ELF-1 (cell line): Measurements from ENCODE around the gene ZDHHC7.

Experiments used
- DNase-seq: peaks from one replicate; pipeline ENCODE4 v3.0.0-alpha.2; 2016; ENCODE audit warnings: low read depth, low spot score

ZDHHC7 gene

DNA sequence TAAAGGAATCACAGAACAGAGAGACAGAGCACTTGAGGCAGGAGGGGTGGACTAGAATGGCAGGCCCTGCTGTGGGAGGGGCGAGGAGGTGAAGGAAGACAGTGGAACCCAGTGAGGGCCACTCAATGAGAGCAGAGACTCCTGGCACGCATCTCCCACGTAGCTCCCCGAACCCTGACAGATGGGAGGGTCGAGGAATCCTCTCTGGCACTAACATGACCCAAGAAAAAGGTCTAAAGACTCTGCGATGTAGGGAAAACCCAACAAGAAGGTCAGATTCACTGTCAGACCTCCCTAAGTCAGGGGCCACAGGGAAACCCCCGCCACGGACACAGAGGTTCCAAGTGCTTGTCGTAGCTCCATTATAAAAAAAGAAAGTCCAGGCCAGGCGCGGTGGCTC lies 15.0 kb downstream of the ZDHHC7 start:
- no peak for DNase-seq

DNA sequence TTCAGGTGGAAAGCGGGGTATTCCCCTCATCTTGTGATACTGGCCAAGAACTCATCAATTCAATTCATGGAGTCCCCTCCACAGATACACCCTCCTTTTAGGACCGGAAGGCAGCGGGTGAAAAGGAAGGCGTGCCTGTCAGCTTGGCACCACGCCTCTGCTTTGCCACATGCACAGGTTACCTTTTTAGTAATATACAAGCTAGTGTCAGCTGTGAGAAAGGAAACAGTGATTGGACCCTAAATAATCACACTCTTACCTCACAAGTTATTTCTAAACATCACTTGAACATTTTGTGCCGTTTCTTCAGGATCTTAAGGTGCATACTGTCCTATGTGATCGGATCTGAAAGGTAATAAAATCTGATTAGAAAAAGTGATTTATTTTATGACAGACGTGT lies 15.7 kb downstream of the ZDHHC7 start:
- DNase-seq, result no peak

DNA sequence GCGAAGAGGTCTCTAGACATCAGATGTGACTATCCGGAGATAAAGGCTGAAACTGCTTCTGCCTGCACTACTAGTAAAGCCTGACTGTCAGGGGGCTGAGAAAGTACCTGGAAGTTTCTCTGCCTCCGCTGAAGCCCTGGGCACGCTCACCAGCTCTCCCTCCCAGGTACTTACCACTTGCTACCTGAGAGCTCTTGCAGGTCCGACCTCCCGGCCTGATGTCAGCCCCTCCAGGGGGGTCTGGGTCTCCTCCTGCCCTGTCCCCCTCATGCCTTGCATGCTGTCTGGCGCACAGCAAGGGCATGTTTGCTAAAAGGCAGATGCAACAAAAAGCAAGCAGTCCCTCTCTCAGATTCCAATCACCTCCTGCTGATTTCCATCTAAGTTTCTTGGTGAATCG lies 17.4 kb downstream of the ZDHHC7 start:
- DNase-seq, result no peak

DNA sequence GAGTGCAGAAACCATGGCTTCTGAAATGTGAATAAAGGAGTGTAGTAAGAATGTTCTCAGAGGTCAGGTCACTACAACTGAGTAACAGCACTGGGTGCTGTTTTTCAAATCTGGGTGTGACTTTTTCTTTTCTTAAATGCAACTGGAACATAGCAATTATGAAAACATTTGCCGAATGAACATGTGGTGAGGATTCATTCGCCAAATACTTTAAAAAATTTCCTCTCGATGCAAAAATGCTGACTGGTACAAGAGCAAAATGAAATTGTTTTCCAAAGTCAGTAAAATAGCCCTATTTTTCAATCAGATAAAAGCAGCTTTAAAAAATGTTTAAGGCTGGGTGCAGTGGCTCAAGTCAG lies 18.6 kb downstream of the ZDHHC7 start:
- DNase-seq, result no peak

DNA sequence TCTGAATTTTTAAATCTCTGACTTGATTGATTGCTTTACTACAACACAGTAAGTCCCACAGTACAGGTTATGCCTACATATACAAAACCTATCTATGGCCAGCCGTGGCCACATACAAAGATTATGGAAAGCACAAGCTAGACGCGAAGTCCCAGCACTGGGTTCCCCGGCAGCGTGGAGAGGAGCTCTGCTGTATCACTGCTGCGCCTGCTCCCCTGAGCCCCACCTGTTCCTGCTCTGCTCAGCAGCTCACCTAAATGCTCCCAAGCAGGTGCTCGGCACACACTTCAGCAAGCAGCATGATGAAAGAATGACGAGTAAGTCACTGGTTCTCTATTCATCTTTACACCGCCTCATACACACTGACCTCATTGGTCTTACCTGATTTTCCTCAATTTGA lies 20.6 kb downstream of the ZDHHC7 start:
- DNase-seq, result no peak

DNA sequence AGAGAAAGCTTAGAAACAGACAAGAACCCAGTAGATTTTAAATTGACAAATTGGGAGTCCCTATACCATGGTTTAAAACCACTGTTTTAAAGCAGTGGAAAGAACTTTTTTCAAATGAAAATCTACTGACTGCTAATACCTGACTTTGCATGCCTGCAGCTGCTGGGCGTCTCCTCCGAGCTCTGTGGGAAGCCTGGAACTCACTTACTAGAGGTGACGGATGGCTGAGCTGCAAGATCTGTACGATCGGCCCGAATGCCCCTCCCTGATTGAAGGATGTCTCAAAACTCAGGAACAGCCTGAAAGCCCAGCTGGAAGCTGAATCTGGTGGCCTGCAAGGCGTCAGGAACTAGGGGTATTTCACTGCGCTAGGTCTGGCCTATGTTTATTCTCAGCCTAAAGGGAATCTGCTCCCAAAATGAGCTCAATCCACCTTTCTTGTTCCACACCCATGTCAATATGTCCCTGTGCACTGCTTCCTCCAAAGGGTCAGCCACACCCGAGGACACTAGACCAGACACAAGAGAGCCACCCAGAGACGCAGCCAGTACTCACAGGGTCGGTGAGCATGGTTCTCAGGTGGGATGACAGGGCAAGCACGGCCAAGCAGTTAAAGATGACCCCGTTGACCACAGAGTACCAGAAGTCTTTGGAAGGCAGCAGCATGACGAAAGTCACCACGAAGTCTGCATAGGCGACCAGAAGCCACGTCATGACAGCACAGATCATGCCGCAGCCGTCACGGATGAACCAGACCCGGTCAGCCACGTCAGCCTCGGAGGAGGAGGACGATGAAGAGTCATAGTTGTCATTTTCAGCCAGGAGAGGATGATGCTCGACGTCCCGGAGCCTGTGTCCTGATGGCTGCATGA lies 21.4 kb downstream of the ZDHHC7 start:
- DNase-seq, result peak; percentile 50

DNA sequence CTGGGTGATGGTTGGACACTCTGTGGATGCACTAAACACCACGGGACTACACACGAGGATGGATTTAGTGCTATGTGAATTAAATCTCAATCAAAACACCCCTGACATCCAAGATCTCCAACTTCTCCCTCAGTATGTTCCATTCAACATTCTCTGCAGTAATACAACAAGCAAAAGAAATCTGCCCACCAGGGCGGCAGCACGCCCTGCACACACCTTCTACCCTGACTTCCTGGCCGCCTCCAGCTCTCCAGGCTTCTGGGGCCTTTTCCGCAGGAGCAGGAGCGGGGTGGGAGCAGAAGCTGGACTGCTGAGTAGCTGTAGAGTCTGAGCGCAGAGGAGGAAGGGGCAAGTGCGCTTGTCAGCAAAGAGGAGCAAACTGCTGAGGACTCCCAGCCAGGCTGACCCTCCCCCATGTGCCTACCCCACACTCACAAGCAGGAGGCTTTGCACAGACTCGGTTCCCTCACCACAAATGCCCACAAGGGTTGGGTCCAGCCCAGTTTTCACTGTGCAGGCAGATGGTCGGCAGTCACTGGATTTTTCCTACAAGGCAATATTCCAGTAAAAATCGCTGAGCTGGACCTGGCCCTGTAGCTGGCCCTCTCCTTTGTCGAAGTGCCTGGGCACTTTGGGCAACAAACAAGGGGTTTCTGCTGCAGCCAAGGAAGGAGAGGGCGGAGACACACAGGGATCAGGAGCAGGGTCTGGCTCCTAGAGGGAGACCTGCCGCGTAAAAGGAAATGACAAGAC lies 22.8 kb downstream of the ZDHHC7 start:
- no peak for DNase-seq

DNA sequence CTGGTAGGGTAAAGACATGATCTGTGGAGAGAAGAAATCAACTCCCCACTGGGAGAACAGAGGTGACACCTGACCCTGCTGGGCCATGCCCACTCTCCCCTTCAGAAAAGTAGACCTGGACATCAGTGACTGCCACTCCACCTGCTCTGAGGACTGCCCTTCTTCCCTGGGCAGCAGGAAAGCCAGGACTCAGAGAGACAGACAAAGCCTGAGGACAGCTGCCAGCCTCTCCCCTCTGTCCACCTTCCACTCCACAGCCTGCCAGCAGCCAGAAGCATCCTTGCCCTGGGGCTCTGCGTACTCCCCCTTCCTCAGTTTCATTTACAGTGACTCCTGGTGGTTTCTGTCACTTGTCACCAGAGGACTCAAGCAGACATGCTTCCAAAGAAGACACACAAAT lies 24.5 kb downstream of the ZDHHC7 start:
- DNase-seq, result no peak

DNA sequence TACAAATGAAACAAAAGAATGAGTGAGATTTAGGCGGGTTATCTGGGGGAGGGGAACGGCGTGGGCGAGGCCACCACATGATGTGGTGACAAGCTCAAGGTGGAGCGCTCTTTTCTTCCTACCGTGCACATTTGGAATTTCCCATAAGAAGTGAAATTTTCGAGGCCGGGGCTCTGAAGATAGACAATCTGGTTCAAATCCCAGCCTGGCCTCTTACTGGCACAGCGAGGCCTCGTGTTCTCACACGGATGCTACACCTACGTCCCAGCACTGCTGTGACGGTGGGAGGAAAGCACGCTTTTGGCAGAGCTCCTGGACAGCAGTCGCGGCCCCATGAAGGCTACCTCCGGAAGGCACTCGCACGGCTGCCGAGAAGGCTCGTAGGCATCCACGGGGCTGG lies 25.2 kb downstream of the ZDHHC7 start:
- DNase-seq, result no peak

DNA sequence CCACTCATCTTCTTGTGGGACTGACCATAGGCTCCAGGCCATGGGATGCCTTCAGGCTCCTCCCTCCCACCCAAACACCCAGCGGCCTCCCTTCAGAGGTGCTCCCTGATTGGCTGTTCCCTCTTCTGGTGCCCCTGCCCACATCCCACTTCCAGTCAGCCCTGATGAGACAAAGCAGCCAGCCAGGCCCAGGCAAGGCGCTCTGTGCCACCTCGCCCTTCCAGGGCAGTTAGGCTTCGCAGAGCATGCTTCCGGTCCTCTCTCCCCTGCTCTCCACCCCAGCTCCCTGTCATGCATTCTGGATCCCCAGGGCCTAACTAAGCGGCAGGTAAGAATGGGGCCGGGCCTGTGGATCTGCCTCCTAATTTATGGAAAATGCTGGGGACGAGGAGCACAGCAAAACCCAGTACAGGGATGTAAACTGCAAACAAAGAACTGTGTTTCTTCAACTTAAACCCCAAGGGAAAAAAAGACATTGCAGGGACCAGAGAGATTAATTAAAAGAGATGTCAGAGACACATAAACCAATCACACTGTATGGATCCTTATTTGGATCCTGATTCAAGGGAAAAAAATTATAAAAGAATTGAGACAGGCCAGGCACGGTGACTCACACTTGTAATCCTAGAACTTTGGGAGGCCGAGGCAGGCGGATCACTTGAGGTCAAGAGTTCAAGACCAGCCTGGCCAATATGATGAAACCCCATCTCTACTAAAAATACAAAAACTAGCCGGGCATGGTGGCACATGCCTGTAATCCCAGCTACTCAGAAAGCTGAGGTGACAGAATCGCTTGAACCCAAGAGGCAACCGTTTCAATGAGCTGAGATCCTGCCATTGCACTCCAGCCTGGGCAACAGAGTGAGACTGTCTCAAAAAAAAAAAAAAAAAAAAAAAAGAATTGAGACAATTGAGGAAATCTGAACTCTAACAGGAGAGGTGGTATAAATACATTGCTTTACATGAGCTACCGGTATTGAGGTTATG lies 26.0 kb downstream of the ZDHHC7 start:
- no peak for DNase-seq

DNA sequence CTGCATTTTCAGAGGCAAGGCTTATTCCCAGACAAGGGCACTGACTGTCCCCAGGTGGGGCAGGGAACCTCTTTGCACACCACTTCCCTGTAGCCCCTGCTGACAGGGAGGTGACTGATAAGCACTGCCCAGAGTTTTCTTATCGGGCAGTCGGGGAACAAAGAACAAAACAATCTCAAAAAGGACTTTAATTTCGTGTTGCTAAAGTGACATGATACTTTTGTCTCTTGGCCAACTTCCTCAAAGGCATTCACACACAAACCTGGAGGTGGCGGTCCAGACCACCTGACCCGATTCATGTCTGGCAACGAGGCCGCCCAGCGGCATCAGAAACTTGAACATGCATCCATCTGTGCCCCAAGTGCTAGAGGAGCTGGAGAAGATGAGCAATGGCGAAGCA lies 28.9 kb downstream of the ZDHHC7 start:
- DNase-seq, result no peak

DNA sequence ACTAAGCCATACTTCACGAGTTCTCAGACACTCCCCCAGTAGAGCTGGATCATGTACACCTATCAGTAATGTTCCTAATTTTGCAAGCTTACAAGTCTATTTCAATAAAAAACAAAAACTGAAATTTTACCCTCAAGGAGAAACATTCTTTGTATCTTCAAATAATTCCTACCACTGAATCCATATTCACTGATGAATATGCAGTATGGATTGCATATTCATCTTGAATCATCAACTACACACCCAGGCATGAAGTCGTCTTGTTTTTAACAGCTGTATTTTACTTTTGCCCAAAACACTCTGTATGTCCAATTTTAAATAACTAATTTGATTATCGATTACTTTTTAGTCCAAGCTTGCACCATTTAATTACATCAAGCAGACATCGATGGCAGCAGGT lies 31.8 kb downstream of the ZDHHC7 start:
- no peak for DNase-seq

DNA sequence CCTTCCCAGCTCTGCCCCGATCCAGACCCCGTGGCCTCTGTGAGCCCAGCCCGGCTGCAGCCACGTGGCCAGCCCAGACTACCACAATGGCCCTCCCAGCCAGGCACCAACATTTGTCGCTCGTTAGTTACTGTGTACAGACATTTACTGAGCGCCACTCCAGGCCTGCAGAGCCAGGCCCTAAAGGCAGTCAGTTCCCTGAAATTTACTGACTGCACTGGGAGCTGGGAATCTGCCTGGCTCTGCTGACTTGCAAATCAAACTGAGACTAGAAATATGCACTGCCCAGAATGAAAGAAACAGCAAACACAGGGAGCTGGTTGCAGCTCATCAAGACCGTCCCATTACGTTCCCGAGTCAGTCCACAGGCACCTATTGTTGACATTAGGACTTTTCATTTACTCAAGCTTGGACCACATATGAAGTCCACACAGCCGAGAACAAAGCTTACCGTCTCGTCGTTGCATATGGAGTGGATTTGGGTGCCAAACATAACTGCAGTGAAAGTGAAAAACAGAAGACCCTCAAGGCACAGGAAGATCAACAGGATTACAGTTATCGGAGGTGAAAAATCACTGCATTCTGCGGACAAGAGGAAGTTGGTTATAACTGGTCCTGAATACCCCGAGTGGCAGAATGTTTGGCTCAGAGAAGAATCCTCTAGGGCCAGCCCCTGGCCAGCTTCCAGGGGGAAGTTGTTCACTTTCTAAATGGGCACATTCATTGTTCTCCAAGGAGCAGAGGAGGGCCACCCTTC lies 34.5 kb downstream of the ZDHHC7 start:
- no peak for DNase-seq

DNA sequence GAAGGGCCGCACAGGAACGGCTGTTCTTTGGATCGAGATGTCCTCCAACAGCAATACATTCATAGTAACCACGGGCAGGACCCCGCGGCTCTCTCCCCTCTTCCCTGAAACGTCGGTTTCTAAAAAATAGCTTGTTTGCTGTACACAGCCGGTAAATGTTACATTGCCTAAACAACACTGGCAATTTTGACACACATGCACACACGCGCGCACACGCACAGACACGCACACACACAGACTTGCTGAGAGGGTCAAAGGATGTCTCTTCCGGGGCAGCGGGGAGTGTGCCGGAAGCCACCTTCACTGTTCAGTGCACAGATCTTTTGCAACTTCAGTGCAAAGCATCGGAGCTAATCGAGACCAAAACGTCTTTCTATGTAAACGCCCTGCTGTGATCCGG lies 35.8 kb downstream of the ZDHHC7 start:
- no peak for DNase-seq

DNA sequence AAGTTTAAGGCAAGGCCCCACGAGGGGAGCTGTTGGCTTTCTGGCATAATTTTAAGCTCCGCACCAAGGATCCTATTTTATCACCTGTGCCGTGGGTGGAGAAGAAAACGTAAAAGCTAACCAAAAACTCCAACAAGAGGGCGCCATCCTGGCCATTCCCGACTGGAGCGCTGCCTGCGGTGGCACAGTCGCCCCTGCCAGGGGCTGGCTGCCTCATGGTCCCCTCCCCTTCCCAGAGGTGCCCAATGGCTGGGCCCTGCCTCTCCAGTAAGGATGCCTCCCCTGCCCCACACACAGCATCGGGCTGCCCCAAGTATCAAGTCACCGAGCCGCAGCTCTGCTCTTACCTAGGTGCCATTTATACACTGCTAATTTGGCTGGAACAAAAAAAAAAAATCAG lies 36.3 kb downstream of the ZDHHC7 start:
- DNase-seq, result no peak

DNA sequence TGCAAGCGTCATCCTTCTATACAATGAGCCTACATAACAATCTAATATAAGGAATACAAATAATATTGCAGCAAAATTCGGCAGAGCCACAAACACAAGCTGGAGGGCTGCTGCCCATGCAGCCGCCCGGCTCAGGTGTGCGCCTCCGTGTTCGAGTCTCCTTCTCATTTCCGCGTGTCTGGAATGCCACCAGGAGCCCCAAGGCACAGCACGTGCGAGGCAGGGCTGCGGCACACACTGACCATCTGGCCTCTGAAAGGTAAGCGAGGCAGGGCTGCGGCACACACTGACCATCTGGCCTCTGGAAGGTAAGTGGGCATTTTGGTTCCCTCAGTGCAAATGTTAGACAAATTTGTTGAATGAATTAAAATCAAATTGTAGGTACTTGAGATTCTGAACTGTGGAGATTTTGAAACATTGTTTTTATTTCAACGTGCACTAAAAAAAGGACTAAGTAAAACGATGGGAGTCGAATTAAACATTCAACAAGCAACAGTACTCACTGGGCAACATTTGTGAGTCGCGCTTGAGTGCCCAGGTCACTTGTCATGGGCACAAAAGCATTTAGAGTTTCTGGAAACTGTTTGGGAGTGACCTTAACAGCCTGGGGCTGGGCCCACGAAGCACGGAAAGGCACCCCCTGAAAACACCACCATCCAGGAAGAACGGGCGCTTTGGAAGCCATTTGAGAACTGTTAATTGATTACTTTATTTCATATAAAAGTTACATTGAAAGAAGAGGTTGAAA lies 37.4 kb downstream of the ZDHHC7 start:
- no peak for DNase-seq

DNA sequence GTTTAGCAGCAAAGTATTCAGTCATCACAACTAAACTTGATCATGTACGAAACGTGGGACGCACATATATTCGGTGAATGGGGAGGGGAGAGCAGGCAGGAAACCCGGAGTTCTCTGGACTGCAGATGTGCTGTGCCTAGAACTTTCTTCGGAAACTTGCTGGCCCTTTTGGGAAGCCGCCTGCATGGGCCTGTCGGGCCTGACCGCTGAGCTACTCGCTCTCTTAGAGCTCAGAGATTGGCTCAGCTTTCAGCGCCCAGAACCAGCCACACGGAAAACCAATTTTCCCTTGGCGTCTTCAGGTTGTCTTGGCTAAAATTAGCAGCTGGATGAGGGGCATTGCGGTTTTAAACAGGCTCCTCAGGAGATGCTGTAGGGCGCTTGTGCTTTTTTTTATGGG lies 38.1 kb downstream of the ZDHHC7 start:
- no peak for DNase-seq

DNA sequence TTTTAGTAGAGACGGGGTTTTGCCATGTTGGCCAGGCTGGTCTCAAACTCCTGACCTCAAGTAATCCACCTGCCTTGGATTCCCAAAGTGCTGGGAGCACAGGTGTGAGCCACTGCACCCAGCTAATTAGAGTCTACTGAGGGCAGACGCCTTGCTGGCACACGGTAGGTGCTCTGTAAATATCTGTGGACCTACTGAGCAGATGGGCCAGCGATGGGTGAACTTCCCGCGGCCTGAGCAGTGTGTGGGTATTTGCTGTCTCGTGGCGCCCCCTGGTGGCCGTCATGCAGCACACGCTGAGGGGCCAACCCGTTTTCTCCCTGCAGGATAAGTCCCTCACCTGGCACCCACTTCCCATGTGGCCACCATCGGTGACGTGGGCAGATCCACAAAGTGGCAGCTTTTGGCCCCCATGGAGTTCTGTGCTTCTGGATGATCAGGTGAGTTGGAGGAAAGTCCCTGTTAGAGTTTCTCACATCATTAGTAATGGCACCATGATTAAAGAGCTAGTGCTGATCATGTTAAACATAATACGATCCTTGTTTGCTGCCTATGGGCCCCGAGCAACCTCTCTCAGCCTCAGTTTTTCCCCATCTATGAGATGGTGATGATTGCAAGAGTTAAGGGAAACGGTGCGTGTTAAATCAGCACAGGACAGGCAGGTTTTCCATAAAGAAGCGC lies 40.7 kb downstream of the ZDHHC7 start:
- DNase-seq, result peak; percentile 92

DNA sequence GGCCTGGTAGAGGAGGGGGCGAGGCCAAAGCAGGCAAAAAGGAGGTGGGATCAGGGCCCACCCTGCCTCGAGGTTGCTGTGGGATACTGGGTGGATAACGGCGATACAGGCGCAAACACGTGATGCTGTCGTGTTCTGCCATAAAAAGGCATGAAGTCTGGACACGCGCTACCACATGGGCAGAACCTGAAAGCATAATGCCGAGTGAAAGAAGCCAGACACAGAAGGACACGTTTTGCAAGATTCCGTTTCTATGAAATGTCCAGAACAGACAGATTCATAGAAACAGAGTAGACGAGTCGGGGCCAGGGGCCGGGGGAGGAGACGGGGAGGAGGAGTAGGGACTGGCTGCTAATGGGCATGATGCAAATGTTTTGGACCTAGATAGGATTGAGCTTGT lies 43.5 kb downstream of the ZDHHC7 start:
- no peak for DNase-seq
